ENCODE measurements around the gene MAD2L2.

The MAD2L2 gene

GRCh38 chr1:11704691-11705475, 23.9 kb upstream of the MAD2L2 start:
- DNase-seq, result no peak

- no peak for DNase-seq
These were observed 23.2 kb upstream of the MAD2L2 start for GRCh38 chr1:11704194-11704529.

- DNase-seq, result no peak
These were observed 22.6 kb upstream of the MAD2L2 start for GRCh38 chr1:11703357-11704193.

- DNase-seq, result no peak
These were observed 21.2 kb upstream of the MAD2L2 start for GRCh38 chr1:11701981-11702803.

GRCh38 chr1:11701551-11701961, 20.6 kb upstream of the MAD2L2 start:
- DNase-seq, result no peak

- no peak for DNase-seq
These were observed 19.9 kb upstream of the MAD2L2 start for GRCh38 chr1:11700601-11701467.

- DNase-seq, result no peak
These were observed 16.9 kb upstream of the MAD2L2 start for GRCh38 chr1:11697893-11698210.

GRCh38 chr1:11697188-11697892, 16.4 kb upstream of the MAD2L2 start:
- no peak for DNase-seq

- DNase-seq, result no peak
These were observed 14.9 kb upstream of the MAD2L2 start for GRCh38 chr1:11695861-11696260.

- DNase-seq, result no peak
These were observed 13.0 kb upstream of the MAD2L2 start for GRCh38 chr1:11693917-11694316.

- no peak for DNase-seq
These were observed 12.2 kb upstream of the MAD2L2 start for GRCh38 chr1:11693024-11693590.

GRCh38 chr1:11691928-11692711, 11.2 kb upstream of the MAD2L2 start:
- DNase-seq, result no peak

- DNase-seq, result no peak
These were observed 10.5 kb upstream of the MAD2L2 start, which contains the start of gene DRAXIN for GRCh38 chr1:11691302-11691914. Gene DRAXIN (plus strand): TSS chr1:11691710. CDS start chr1:11706259, 14,549 bp downstream.

GRCh38 chr1:11690397-11691301, 9.7 kb upstream of the MAD2L2 start:
- DNase-seq, result no peak

- DNase-seq, result no peak
These were observed 7.6 kb upstream of the MAD2L2 start for GRCh38 chr1:11688506-11688905.

- no peak for DNase-seq
These were observed 4.3 kb upstream of the MAD2L2 start for GRCh38 chr1:11685210-11685752.

GRCh38 chr1:11684070-11684469, 3.1 kb upstream of the MAD2L2 start:
- no peak for DNase-seq

- DNase-seq, result no peak
These were observed 1.9 kb upstream of the MAD2L2 start for GRCh38 chr1:11682799-11683198.
